ENCODE measurements around the gene FAM193B. TPM values are rescaled to one million over a fixed set of nuclear protein-coding genes. Genes with fewer than 3 reads are reported as not detected.

Gene FAM193B
- polyA plus RNA-seq, 1 of the 3 experiments (the other 2 are of a cell fraction): 48.1 TPM

DNA sequence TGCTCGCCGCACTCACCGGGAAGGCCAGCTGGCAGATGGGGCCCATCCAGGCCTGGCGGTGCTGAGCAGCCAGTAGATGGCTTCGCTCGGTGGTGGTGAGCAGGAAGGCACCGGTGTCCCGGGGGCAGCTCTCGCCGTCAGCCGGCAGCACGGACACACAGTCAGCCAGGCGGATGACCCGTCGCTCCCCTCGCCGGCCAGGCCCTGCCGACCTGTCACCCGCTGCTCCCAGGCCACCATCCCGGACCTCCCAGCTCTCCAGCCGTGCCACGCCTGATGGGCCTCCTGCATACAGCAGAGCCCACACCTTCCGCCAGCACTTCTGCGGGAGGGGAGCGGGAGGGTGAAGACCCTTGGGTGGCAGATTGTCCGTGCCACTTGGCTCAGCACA is 46.1 kb downstream of the FAM193B start (continued):
- TF ChIP-seq, protein P1, sequence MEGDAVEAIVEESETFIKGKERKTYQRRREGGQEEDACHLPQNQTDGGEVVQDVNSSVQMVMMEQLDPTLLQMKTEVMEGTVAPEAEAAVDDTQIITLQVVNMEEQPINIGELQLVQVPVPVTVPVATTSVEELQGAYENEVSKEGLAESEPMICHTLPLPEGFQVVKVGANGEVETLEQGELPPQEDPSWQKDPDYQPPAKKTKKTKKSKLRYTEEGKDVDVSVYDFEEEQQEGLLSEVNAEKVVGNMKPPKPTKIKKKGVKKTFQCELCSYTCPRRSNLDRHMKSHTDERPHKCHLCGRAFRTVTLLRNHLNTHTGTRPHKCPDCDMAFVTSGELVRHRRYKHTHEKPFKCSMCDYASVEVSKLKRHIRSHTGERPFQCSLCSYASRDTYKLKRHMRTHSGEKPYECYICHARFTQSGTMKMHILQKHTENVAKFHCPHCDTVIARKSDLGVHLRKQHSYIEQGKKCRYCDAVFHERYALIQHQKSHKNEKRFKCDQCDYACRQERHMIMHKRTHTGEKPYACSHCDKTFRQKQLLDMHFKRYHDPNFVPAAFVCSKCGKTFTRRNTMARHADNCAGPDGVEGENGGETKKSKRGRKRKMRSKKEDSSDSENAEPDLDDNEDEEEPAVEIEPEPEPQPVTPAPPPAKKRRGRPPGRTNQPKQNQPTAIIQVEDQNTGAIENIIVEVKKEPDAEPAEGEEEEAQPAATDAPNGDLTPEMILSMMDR (IDR thresholded peaks at IDR 0.05): no peak
- TF ChIP-seq FOSL2 (IDR thresholded peaks at IDR 0.05; ENCODE audit: borderline replicate concordance, low read depth): no peak

DNA sequence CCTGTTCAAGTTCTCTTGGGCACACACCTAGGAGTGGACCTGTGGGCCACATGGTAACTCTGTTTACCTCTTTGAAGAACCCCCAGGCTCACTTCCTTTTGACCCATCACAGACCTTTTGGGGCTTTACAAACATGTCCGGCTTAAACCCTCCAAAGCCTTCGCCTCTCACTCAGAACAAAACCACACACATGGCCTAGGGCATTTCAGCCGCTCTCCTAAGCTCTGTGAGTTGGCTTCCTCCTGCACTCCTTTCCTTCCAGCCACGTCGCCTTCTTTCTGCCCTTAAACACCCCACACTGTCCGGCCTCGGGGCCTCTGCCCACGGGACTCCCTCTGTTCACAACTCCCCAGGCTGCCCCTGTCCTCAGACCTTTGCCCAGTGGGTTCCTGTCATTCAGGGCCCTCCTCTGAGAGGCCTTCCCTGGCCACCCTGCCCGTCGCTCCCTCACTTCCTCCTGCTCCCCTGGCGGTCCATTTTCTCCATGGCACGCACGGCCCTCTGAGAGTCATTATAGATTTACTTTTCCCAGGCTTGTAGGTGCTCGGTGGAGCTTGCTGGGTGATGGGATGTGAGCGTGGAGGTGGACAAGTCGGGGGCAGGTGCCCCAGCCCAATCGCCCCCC is 46.7 kb downstream of the FAM193B start:
- H3K27me3 ChIP-seq (ENCODE audit: insufficient read depth): no peaks in the 10 kb centered on the region
- WGBS (ENCODE audit: low lambda C conversion rate): 91% methylated on average over 16 of the region's 17 CpGs
- no peak for DNase-seq
- no peak overlapping the region for H3K4me2 ChIP-seq
- no peaks in the 10 kb centered on the region for H3K79me2 ChIP-seq (ENCODE audit: insufficient read depth)
- H3F3A ChIP-seq (replicated peaks; ENCODE audit: insufficient read depth): no peaks in the 10 kb centered on the region
- no peak overlapping the region for H2AFZ ChIP-seq (ENCODE audit: low read depth)
- CTCF ChIA-PET: interaction anchor here (1.0 to 15.9 kb wide), 4 partner anchors 49 to 104 kb away, joined by 3 to 228 read pairs (median 56); partner anchors contain the start of gene PRR7
- no peak overlapping the region for H3K4me3 ChIP-seq (ENCODE audit: low read depth in 2 of 2, low read length in 1 of 2)
- no peaks in the 10 kb centered on the region for H4K20me1 ChIP-seq (ENCODE audit: insufficient read depth)
- TF ChIP-seq POLR2AphosphoS5 (IDR thresholded peaks at IDR 0.05; ENCODE audit: low read depth, low read length): no peak
- TF ChIP-seq RXRA (IDR thresholded peaks at IDR 0.05; ENCODE audit: borderline replicate concordance, low read depth): no peak
- no peak for TF ChIP-seq EZH2phosphoT487 (IDR thresholded peaks at IDR 0.05; ENCODE audit: borderline replicate concordance, low read depth)
- no peak for TF ChIP-seq GATA2 (CRISPR knock-in tag; IDR thresholded peaks at IDR 0.05)
- H3K9ac ChIP-seq: no peak overlapping the region
- H3K36me3 ChIP-seq (replicated peaks in 1 of 2; ENCODE audit: control insufficient read depth in 1 of 2, insufficient read depth in 2 of 2, low read length in 1 of 2): peaks cover 0 to 26% of the 10 kb centered on the region in 2 experiments
- no peaks in the 10 kb centered on the region for H3K9me3 ChIP-seq
- no peaks in the 10 kb centered on the region for H3K4me1 ChIP-seq (ENCODE audit: control insufficient read depth in 1 of 2, insufficient read depth in 2 of 2, low read depth in 1 of 2, low read length in 1 of 2)
- no peak overlapping the region for H3K27ac ChIP-seq (ENCODE audit: low read depth in 2 of 2, low read length in 1 of 2)
- H3K9me2 ChIP-seq: no peaks in the 10 kb centered on the region
- POLR2A ChIA-PET: interaction anchor here (0.6 kb wide), 1 partner anchor 11 kb away, joined by 3 read pairs; no protein-coding TSS in a partner anchor

DNA sequence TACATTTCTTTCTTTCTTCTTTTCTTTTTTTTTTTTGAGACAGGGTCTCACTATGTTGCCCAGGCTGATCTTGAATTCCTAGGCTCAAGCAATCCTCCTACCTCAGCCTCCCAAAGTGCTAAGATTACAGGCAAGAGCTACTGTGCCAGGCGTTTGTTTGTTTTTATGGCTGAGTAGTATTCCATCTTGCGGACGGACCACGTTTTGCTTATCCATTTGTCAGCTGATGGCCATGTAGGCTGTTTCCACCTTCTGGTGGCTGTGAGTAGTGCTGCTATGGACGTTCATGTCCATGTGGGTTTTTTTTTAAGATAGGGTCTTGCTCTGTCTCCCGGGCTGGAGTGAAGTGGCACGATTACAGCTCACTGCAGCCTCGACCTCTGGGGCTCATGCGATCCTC is 47.2 kb downstream of the FAM193B start:
- no peak overlapping the region for H2AFZ ChIP-seq (ENCODE audit: low read depth)
- CTCF ChIA-PET: interaction anchor here (1.0 to 15.9 kb wide), 4 partner anchors 49 to 104 kb away, joined by 3 to 228 read pairs (median 56); partner anchors contain the start of gene PRR7
- no peaks in the 10 kb centered on the region for H3K4me1 ChIP-seq (ENCODE audit: control insufficient read depth in 1 of 2, insufficient read depth in 2 of 2, low read depth in 1 of 2, low read length in 1 of 2)
- no peak for TF ChIP-seq EP300 (IDR thresholded peaks at IDR 0.05; ENCODE audit: borderline replicate concordance in 1 of 2, low read depth in 1 of 2, low read length in 1 of 2)
- TF ChIP-seq, protein P1 (IDR thresholded peaks at IDR 0.05): peak; percentile 37
- no peak overlapping the region for H3K4me3 ChIP-seq (ENCODE audit: low read depth in 2 of 2, low read length in 1 of 2)
- no peak overlapping the region for H3K4me2 ChIP-seq
- H3K27ac ChIP-seq (ENCODE audit: low read depth in 2 of 2, low read length in 1 of 2): no peak overlapping the region
- no peak overlapping the region for H3K9ac ChIP-seq
- WGBS (ENCODE audit: low lambda C conversion rate): 92% methylated on average over 9 of the region's 9 CpGs
- no peaks in the 10 kb centered on the region for H3K9me2 ChIP-seq
- H3K36me3 ChIP-seq (replicated peaks in 1 of 2; ENCODE audit: control insufficient read depth in 1 of 2, insufficient read depth in 2 of 2, low read length in 1 of 2): peaks cover 0 to 20% of the 10 kb centered on the region in 2 experiments
- no peak for DNase-seq
- H3F3A ChIP-seq (replicated peaks; ENCODE audit: insufficient read depth): no peaks in the 10 kb centered on the region
- no peaks in the 10 kb centered on the region for H3K27me3 ChIP-seq (ENCODE audit: insufficient read depth)
- H4K20me1 ChIP-seq (ENCODE audit: insufficient read depth): no peaks in the 10 kb centered on the region
- POLR2A ChIA-PET: interaction anchor here (0.6 kb wide), 1 partner anchor 12 kb away, joined by 3 read pairs; no protein-coding TSS in a partner anchor
- no peaks in the 10 kb centered on the region for H3K79me2 ChIP-seq (ENCODE audit: insufficient read depth)
- no peaks in the 10 kb centered on the region for H3K9me3 ChIP-seq
